GM19328 (cell line): Measurements from ENCODE around the gene S100A12.

Experiments used
- ATAC-seq: cut with Tn5 transposase; IDR thresholded peaks from one replicate; pipeline ENCODE4 v1.9.1; 2021; ENCODE audit warnings: mild to moderate bottlenecking, moderate library complexity; ENCODE audit not compliant: unreplicated experiment

S100A12 gene

GRCh38 chr1:153397051-153397923, 21.9 kb upstream of the S100A12 start:
- no peak for ATAC-seq

DNA sequence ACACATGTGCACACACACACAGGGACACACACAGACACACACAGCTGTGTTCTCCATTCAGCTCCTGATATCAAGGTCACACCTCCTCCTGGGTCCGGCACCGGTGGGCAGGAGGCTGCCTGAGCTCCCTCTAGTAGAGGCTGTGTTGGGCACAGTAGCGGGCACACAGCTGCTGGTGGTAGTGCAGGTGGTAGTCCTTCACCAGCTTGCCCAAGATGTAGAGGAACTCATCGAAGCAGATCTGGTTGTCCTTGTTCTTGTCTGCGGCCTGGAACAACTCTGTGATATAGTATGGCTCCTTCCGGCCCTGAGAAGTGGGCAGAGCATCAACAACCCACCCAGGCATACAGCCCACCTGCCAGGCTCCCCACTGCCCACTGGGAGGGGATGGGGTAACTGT, 21.0 kb upstream of the S100A12 start:
- no peak for ATAC-seq

- no peak for ATAC-seq
Measured at GRCh38 chr1:153395776-153396175, 20.4 kb upstream of the S100A12 start.

- no peak for ATAC-seq
Measured at GRCh38 chr1:153395136-153395685, 19.8 kb upstream of the S100A12 start.

DNA sequence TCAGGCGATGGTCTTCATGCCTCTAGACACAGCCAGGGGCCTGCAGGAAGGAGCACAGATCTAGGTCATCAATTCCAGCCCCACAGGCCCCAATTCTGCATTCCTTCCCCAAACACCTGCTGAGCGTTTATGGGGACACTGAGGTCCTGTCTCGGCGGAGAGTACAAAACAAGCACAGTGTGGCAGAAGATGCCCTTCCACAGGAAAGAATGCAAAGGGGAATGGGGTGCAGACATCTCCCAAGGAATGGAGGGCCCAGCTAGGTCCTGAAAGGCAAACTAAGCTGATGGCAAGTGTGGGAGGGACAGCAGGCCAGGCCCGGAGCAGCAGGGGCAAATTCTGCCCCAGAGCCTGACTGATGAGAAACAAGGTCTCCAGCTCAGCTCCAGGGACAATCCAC, 19.0 kb upstream of the S100A12 start:
- ATAC-seq, result no peak

DNA sequence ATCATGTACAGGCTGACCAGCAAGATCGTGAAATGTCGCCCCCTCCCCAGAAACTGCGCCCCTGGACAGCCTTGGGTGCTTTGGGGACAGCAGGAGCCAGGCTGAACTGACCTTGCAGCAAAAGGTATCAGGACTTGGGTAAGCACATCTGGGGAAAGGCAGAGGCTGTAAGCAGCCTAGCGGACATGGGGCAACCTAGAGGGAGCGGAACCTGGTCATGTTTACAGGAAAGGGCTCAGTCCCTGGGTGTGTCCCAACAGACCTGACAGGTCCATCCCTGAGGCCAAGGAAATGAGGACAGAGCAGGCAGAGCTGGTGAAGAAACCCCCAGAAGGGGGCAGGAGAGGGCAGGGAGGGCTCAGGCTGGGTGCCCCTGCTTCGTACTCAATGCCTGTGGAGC, 18.5 kb upstream of the S100A12 start:
- ATAC-seq, result no peak

- no peak for ATAC-seq
Measured at GRCh38 chr1:153392822-153393221, 17.4 kb upstream of the S100A12 start.

GRCh38 chr1:153392258-153392657, 16.8 kb upstream of the S100A12 start:
- no peak for ATAC-seq

- ATAC-seq, result no peak
Measured at GRCh38 chr1:153390938-153391710, 15.7 kb upstream of the S100A12 start, which contains the start of gene S100A8. Gene S100A8 (minus strand): TSS chr1:153391073. CDS start chr1:153390535, 538 bp downstream.

DNA sequence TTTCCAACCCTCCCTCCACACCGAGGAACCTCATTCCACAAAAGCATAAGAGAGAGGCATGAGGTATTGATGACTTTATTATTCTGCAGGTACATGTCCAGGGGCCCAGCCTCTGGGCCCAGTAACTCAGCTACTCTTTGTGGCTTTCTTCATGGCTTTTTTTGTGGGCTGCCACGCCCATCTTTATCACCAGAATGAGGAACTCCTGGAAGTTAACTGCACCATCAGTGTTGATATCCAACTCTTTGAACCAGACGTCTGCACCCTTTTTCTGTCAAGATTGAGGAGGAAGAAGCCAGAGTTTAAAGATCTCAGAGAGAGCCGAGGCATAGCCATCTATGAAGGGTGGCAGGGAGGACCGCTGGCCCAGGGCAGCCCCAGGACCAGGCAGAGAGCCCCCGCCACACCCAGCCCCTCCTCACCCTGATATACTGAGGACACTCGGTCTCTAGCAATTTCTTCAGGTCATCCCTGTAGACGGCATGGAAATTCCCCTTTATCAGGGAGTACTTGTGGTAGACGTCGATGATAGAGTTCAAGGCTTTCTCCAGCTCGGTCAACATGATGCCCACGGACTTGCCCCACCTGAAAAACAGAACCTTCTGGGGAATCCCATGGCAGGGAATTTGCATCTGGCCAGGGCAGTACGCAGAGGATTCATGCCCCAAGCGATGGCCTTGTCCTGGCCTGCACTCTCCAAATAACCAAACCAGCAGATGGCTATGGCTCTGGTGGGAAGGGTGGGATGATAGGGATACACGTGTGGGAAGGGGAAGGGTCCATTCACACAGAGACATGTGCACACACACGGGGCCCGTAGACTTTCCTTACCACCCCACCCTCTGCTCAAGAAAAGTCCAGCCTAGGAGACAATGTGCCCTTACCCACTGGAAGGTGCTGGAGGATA, 14.8 kb upstream of the S100A12 start:
- ATAC-seq, result no peak

GRCh38 chr1:153389401-153389800, 14.0 kb upstream of the S100A12 start:
- no peak for ATAC-seq

GRCh38 chr1:153387785-153388184, 12.4 kb upstream of the S100A12 start:
- no peak for ATAC-seq

DNA sequence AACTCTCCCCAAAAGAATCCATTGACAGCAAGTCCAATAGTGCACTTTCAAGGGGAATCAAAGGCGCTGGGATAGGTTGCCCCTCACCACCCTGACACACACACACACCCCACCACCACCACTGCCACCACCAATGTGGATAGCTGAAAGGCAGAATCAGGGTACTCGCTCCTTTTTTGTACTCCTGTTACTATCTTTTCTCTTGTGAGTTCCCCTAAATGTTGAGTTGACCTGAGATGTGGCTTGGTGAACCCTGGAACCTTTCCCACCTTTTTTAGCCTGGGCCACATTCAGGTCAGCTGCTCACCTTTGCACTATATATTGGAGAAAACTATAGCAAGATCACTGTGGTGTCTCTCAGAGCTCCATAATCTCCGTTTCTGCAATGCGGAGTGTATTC, 11.6 kb upstream of the S100A12 start:
- no peak for ATAC-seq

- ATAC-seq, result no peak
Measured at GRCh38 chr1:153386500-153386901, 11.1 kb upstream of the S100A12 start.

- ATAC-seq, result no peak
Measured at GRCh38 chr1:153384958-153385580, 9.6 kb upstream of the S100A12 start.

GRCh38 chr1:153380711-153381110, 5.3 kb upstream of the S100A12 start:
- ATAC-seq, result no peak

GRCh38 chr1:153379591-153379990, 4.2 kb upstream of the S100A12 start:
- ATAC-seq, result no peak

GRCh38 chr1:153374071-153374470, 1.4 kb downstream of the S100A12 start:
- ATAC-seq, result no peak

GRCh38 chr1:153372571-153372970, 2.9 kb downstream of the S100A12 start:
- no peak for ATAC-seq

GRCh38 chr1:153371231-153371630, 4.2 kb downstream of the S100A12 start:
- ATAC-seq, result no peak
